ENCODE results near the gene SP3.

SP3 gene

DNA sequence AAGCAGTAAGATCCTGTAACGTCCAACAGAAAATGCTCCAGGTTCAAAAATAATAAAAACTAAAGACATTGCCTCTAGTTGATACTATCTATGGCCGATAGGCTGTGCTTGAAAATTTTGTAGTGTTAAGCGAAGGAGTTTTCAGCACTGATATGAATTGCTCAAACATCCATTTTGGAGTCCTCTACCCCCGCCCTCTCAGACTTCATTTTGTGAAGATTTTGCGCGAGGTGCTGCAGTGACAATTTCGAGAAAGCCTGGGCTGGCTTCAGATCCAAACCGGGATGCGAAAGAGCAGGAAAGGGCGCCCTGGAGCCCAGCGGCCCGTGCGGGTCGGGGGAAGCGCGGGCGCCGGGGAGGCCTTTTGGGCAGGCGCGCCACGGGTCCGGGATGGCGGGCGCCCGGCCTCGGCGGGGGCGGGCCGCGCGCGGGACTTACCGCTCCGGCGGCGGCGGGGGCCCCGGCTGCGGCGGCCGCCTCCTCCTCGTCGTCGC lies 1.8 kb downstream of the SP3 start:
- TF ChIP-seq, protein P1, sequence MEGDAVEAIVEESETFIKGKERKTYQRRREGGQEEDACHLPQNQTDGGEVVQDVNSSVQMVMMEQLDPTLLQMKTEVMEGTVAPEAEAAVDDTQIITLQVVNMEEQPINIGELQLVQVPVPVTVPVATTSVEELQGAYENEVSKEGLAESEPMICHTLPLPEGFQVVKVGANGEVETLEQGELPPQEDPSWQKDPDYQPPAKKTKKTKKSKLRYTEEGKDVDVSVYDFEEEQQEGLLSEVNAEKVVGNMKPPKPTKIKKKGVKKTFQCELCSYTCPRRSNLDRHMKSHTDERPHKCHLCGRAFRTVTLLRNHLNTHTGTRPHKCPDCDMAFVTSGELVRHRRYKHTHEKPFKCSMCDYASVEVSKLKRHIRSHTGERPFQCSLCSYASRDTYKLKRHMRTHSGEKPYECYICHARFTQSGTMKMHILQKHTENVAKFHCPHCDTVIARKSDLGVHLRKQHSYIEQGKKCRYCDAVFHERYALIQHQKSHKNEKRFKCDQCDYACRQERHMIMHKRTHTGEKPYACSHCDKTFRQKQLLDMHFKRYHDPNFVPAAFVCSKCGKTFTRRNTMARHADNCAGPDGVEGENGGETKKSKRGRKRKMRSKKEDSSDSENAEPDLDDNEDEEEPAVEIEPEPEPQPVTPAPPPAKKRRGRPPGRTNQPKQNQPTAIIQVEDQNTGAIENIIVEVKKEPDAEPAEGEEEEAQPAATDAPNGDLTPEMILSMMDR (IDR thresholded peaks at IDR 0.05; ENCODE audit: low read length, missing control alignments) = peak; percentile 43
- peak overlapping the region; percentile 86 for H3K4me3 ChIP-seq (replicated peaks; ENCODE audit: low read depth, low read length)
- peak; percentile 83 for DNase-seq (ENCODE audit: low read depth)

DNA sequence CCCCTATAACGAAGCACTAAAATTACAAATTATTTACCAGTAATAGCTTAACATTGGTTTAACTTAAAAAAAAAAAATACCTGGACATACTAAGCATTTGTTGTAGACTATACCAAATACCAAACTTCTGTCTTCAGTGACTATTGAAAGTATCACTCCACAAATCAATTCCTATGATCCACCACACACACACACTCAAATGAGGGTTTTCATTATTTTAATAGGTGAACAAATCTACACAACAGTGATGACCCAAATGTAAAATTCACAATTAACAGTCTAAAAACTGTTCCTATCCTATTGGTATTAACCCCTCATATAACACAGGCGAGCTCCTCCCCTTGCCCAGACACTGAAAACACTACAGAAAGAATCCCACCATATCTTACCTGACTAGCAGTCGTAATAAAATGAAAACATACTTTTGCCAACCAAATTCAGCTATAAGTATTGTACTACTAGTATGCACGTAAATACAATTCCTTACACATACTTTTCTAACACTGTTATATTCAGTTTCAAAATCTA lies 2.5 kb downstream of the SP3 start:
- TF ChIP-seq, protein P1 (IDR thresholded peaks at IDR 0.05; ENCODE audit: low read length, missing control alignments) = no peak
- peak overlapping the region; percentile 86 for H3K4me3 ChIP-seq (replicated peaks; ENCODE audit: low read depth, low read length)
- no peak for DNase-seq (ENCODE audit: low read depth)

DNA sequence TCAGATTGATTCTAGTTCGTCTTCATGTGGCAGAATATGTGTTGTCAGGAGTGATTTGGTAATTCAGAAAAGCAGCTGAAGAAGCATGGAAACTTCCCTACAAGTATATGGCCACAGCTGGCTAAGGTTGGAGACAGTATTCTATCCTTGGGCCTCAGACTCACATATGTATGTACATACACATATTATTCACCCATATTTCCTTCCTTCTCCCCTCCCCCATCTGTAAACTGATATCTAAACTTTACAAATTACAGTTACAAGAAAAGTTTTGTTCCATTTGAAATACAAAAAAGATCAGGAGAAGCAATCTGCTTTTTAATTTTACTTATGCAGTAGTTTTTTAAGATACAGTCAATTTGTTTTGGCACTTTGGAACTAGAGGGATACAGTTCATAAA lies 3.1 kb downstream of the SP3 start:
- TF ChIP-seq, protein P1 (IDR thresholded peaks at IDR 0.05; ENCODE audit: low read length, missing control alignments) = no peak
- DNase-seq (ENCODE audit: low read depth) = peak; percentile 30
- peak overlapping the region; percentile 86 for H3K4me3 ChIP-seq (replicated peaks; ENCODE audit: low read depth, low read length)

DNA sequence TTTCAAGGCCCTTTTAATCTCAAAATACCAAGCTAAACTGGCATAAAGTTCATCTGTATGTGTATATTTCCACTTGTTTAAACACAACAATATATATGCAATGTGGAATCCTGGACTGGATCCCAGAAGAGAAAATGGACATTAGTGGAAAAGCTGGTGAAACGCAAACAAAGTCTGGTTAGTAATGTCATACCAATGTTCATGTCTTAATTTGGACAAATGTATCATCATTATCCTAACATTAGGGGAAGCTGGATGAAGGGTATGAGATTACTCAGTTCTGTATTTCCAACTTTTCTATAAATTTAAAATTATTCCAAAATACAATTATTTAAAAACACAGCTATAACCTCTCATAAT lies 3.8 kb downstream of the SP3 start:
- TF ChIP-seq, protein P1 (IDR thresholded peaks at IDR 0.05; ENCODE audit: low read length, missing control alignments) = no peak
- no peak for DNase-seq (ENCODE audit: low read depth)
- no peak overlapping the region for H3K4me3 ChIP-seq (replicated peaks; ENCODE audit: low read depth, low read length)

DNA sequence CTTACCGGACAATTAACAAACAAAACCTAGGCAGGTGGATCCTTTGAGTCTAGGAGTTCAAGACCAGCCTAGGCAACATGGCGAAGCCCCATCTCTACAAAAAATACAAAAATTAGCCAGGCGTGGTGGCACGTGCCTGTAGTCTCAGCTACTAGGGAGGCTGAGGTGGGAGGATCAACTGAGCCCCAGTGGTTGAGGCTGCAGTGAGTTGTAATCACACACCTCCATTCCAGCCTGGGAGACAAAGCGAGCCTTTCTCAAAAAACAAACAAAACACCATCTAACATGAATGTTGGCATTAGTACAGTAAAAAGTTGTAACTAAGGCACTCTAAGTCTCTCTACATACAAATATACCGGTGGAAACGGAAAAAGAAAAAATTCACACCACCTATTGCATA lies 5.3 kb downstream of the SP3 start:
- H3K4me3 ChIP-seq (replicated peaks; ENCODE audit: low read depth, low read length) = no peak overlapping the region
- TF ChIP-seq, protein P1 (IDR thresholded peaks at IDR 0.05; ENCODE audit: low read length, missing control alignments) = no peak

DNA sequence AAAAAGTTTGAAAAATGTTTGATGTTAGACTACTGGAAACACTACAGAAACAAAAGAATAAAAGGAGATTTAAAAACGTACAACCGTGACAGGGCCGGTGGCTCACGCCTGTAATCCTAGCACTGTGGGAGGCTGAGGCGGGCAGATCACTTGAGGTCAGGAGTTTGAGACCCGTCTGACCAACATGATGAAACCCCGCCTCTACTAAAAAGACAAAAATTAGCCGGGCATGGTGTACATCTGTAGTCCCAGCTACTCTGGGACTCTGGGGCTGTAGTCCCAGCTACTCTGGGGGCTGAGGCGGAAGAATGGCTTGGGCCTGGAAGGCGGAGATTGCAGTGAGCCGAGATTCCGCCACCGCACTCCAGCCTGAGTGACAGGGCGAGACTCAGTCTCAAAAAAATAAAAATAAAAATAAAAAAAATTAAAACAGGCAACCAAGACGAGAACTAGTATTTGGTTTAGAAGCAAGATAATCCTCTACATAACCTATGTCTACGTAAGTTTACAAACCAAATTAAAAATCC lies 5.8 kb downstream of the SP3 start:
- TF ChIP-seq, protein P1 (IDR thresholded peaks at IDR 0.05; ENCODE audit: low read length, missing control alignments) = no peak
- no peak for DNase-seq (ENCODE audit: low read depth)
- H3K4me3 ChIP-seq (replicated peaks; ENCODE audit: low read depth, low read length) = no peak overlapping the region

More for the DNA sequence above, 5.3 kb downstream of the SP3 start:
- no peak for DNase-seq (ENCODE audit: low read depth)

Data from fibroblast of pulmonary artery (primary cell).